ENCODE results near the gene PLA2G2C. TPM values are rescaled to one million over a fixed set of nuclear protein-coding genes. Genes with fewer than 3 reads are reported as not detected.

Gene PLA2G2C
- total and polyA plus RNA-seq, 9 donors = 0.02 TPM; not detected in 8

DNA sequence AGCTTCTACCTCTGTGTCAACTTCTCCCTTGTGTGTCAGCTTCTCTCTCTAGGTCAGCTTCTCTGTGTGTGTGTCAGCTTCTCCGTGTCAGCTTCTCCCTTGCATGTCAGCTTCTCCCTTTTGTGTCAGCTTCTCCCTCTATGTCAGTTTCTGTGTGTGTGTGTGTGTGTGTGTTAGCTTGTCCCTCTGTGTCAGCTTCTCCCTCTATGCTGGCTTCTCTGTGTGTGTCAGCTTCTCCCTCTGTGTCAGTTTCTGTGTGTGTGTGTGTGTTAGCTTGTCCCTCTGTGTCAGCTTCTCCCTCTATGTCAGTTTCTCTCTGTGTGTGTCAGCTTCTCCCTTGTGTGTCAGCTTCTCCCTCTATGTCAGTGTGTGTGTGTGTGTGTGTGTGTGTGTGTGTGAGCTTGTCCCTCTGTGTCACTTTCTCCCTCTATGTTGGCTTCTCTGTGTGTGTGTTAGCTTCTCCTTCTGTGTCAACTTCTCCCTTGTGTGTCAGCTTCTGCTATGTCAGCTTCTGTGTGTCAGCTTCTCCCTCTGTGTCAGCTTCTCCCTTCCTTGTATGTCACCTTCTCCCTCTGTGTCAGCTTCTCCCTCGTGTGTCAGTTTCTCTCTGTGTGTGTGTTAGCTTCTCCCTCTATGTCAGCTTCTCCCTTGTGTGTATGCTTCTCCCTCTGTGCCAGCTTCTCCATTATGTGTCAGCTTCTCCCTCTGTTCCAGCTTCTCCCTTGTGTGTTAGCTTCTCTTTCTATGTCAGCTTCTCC, 6.8 kb downstream of the PLA2G2C start:
- no peak for DNase-seq
- Histone ChIP-seq H3K9me3 (no peaks in the 10 kb centered on the region), H3K27ac (no peak overlapping the region), H3K36me3 (no peaks in the 10 kb centered on the region), H3K27me3 (no peaks in the 10 kb centered on the region), H3K4me1 (ENCODE audit: insufficient read depth) (no peaks in the 10 kb centered on the region), H3K4me3 (no peak overlapping the region)
- intact Hi-C loops (cut with DNase I) = no loop called here
- TF ChIP-seq, protein P1, sequence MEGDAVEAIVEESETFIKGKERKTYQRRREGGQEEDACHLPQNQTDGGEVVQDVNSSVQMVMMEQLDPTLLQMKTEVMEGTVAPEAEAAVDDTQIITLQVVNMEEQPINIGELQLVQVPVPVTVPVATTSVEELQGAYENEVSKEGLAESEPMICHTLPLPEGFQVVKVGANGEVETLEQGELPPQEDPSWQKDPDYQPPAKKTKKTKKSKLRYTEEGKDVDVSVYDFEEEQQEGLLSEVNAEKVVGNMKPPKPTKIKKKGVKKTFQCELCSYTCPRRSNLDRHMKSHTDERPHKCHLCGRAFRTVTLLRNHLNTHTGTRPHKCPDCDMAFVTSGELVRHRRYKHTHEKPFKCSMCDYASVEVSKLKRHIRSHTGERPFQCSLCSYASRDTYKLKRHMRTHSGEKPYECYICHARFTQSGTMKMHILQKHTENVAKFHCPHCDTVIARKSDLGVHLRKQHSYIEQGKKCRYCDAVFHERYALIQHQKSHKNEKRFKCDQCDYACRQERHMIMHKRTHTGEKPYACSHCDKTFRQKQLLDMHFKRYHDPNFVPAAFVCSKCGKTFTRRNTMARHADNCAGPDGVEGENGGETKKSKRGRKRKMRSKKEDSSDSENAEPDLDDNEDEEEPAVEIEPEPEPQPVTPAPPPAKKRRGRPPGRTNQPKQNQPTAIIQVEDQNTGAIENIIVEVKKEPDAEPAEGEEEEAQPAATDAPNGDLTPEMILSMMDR (IDR thresholded peaks at IDR 0.05) = no peak
- TF ChIP-seq EP300 (IDR thresholded peaks at IDR 0.05) = no peak
- 85 to 86% (median 86%) methylated on average over 2 of the region's 2 CpGs for WGBS, 3 donors

DNA sequence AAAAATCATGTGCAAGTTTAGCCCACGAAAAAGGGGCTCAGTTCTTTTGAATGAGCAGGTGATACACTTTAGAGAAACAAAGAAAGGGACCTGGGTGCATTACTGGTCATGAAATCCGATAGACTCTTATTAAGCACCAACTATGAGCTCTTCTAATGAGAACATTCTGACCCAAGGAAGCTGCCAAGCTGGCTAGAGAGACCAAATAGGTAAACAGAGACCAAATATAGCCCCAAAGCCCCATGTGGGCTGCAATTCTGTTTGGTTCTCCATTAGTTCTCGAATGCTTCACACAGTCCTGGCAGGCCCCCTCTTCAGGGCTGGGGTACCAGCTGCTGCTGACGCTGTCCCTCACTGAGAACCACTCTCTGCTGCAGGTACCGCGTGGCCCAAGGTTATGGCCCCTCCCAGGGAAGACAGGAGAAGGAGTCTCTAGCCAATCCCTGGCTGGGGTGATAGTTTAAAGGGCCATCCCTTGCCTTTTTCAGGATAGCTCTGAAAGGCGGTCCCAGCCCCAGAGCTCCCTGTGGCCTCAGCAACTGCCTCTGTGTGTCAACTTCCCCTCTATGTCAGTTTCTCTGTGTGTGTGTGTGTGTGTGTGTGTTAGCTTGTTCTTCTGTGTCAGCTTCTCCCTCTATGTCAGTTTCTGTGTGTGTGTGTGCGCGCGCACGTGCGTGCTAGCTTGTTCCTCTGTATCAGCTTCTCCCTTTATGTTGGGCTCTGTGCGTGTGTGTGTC, 7.5 kb downstream of the PLA2G2C start:
- no peak overlapping the region for H3K4me3 ChIP-seq
- intact Hi-C loops (cut with DNase I) = no loop called here
- WGBS, 3 donors = 69 to 79% (median 77%) methylated on average over 13 of the region's 13 CpGs
- no peak overlapping the region for H3K27ac ChIP-seq
- TF ChIP-seq POLR2A (IDR thresholded peaks at IDR 0.05) (no peak), EP300 (IDR thresholded peaks at IDR 0.05) (no peak)
- TF ChIP-seq, protein P1 (IDR thresholded peaks at IDR 0.05) = no peak
- H3K36me3 ChIP-seq = no peaks in the 10 kb centered on the region
- no peaks in the 10 kb centered on the region for H3K4me1 ChIP-seq (ENCODE audit: insufficient read depth)
- DNase-seq = no peak
- no peaks in the 10 kb centered on the region for H3K9me3 ChIP-seq
- H3K27me3 ChIP-seq = no peaks in the 10 kb centered on the region

DNA sequence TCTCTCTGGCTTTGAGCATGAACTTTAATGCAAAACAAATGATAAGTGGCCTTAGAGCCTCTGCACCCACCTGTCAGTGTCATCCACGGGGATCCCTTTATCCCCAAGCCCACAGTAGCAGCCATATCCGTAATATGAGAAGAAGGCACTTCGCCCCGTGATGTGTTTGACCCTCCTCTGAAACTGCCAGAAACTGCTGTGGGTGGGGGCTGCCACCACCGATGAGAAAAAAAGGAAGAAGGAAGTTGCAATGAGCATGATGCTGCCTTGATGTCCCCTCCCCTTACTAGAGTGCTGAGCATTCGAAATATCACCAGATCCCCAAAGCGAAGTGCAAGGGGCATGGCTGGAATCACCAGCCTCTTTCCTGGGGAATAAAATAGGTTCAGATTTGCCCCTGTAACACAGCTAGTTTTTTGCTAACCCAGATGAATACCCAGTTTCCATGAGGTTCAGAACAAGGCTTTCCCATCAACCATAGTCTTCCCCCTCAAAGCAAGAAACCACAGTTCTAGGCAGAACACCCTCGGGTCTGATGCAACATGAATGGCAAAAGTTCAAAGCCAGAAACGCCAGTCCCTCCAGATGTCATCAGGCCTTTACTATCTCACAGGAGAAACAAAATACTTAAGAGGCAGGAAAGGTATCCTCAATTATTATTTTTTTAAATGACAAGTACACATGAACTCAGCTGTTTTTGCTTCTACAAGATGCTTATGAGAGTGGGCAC, 11.2 kb downstream of the PLA2G2C start:
- no peak for DNase-seq

DNA sequence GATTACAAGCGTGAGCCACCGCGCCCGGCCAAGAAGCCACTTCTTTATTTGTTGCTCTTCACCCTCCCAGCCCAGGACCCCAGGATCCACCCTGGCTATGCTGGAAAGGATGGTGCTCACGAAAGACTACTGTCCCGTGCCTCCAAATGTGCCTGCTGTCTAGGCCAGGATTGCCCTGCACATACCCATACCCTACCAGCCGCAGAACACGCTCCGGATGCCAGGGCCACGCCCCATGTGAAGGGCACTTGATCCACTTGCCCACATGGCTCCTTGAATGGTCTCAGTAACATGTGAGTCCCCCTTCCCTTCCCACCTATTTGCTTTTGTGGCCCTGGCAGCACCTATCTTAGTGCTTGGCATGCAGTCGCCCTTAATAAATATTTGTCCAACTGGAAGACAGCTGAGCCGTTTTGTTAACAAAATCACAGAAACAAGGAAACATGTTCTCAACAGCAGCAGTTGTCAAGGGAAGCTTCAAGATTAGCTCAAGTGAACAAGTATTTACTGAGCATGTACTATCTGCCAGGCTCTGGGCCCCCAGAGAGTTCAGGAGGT, 14.2 kb downstream of the PLA2G2C start:
- no peak for DNase-seq
- no peak for TF ChIP-seq EP300 (IDR thresholded peaks at IDR 0.05)
- TF ChIP-seq POLR2A (IDR thresholded peaks at IDR 0.05) = no peak
- TF ChIP-seq, protein P1 (IDR thresholded peaks at IDR 0.05) = no peak
- 91 to 95% (median 93%) methylated on average over 12 of the region's 12 CpGs for WGBS, 3 donors
- Histone ChIP-seq H3K27me3 (no peaks in the 10 kb centered on the region), H3K4me1 (ENCODE audit: insufficient read depth) (no peaks in the 10 kb centered on the region), H3K27ac (no peak overlapping the region), H3K9me3 (no peaks in the 10 kb centered on the region), H3K36me3 (no peaks in the 10 kb centered on the region), H3K4me3 (no peak overlapping the region)
- intact Hi-C loops (cut with DNase I) = no loop called here

More for the DNA sequence above, 11.2 kb downstream of the PLA2G2C start:
- Histone ChIP-seq H3K4me1 (ENCODE audit: insufficient read depth) (no peaks in the 10 kb centered on the region), H3K9me3 (no peaks in the 10 kb centered on the region), H3K36me3 (no peaks in the 10 kb centered on the region), H3K27ac (no peak overlapping the region), H3K4me3 (no peak overlapping the region), H3K27me3 (no peaks in the 10 kb centered on the region)
- 50 to 59% (median 57%) methylated on average over 9 of the region's 9 CpGs for WGBS, 3 donors
- TF ChIP-seq POLR2A (IDR thresholded peaks at IDR 0.05) = no peak
- TF ChIP-seq, protein P1 (IDR thresholded peaks at IDR 0.05) = no peak
- no peak for TF ChIP-seq EP300 (IDR thresholded peaks at IDR 0.05)
- intact Hi-C loops (cut with DNase I) = no loop called here
